NCI-H1417 treated with DMSO at 0.1 percent for 48 hours (cell line): Measurements from ENCODE around the gene ICAM5.
"Not testable (repeated sequence)": the region's sequence is repeated elsewhere in the genome, so short reads cannot be mapped to it uniquely, and the experiment has no call there.

Source experiments
- DNase-seq: peaks from one replicate; lab custom pipeline; 2025; lab: John Stamatoyannopoulos, UW

The ICAM5 gene

GRCh38 chr19:10270616-10271394, 18.9 kb upstream of the ICAM5 start, which contains the start of gene ICAM1:
Gene ICAM1 (plus strand): TSS chr19:10271120. CDS start chr19:10271160, 40 bp downstream.
- no peak for DNase-seq

GRCh38 chr19:10271543-10272086, 18.1 kb upstream of the ICAM5 start:
- no peak for DNase-seq

DNA sequence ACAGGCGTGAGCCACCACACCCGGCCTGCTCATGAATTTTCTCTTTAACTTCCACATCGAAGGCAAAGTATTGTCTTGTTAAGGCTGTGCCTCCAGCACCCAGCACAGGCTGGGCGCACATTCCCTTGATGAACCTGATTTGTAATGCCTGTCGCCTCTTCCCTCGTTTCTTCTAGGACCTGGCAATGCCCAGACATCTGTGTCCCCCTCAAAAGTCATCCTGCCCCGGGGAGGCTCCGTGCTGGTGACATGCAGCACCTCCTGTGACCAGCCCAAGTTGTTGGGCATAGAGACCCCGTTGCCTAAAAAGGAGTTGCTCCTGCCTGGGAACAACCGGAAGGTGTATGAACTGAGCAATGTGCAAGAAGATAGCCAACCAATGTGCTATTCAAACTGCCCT, 15.2 kb upstream of the ICAM5 start:
- DNase-seq, result no peak

- no peak for DNase-seq
Measured at GRCh38 chr19:10277795-10278589, 11.8 kb upstream of the ICAM5 start.

DNA sequence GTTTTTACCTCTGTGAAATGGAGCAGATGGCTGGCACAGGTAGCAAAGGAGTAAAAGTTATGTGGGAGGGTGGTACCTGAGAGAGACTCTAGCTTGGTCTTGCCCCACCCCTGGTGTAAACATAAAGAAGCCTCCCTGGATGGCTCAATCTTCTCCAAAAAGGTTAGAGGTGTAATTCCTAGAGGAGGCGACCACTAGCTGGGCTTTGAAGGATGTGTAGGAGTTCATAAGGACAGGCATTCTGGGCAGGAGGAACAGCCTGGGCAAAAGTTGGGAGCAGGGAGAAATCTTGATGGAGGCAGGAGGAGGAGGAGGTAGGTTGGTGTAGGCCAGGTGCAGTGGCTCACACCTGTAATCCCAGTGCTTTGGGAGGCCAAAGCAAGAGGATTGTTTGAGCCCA, 10.8 kb upstream of the ICAM5 start:
- no peak for DNase-seq

DNA sequence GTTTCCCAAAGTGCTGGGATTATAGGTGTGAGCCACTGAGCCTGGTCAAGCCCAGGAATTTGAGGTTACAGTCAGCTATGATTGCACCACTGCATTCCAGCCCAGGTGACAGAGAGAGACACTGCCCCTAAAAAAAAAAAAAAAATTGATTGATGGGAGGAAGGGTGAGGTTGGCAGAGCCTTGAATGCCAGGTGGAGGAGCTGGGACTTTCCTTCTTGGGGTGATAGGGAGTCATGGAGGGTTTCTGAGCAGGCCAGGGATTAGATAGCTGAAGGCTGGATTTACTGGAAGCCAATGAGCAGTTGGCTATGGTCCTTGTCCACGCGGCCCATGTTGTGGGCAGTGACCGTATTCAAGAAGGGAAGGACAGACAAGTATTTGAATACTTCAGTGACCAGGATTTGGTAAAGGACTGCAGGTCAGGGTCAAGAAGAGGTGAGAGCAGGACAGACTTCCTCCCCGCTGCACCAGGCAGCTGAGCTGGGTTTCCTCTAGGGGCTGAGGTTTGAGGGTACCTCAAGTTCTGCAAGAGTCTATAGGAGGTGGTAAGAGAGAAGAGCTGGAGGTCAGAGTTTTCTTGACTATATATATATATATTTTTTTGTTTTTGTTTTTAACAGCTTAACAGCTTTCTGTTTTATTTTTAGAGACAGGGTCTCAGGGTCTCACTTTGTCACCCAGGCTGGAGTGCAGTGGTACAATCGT, 9.9 kb upstream of the ICAM5 start:
- no peak for DNase-seq

DNA sequence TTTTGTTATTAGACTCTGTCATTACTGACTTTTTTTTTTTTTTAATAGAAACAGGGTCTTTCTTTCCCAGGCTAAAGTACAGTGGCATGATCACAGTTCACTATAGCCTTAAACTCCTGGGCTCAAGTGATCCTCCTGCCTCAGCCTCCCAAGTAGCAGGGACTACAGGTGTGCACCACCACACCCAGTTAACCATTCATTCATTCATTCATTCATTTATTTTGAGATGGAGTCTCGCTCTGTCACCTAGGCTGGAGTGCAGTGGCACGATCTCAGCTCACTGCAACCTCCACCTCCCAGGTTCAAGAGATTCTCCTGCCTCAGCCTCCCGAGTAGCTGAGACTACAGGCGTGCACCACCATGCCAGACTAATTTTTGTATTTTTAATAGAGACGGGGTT, 7.7 kb upstream of the ICAM5 start:
- DNase-seq, result not testable (repeated sequence)

DNA sequence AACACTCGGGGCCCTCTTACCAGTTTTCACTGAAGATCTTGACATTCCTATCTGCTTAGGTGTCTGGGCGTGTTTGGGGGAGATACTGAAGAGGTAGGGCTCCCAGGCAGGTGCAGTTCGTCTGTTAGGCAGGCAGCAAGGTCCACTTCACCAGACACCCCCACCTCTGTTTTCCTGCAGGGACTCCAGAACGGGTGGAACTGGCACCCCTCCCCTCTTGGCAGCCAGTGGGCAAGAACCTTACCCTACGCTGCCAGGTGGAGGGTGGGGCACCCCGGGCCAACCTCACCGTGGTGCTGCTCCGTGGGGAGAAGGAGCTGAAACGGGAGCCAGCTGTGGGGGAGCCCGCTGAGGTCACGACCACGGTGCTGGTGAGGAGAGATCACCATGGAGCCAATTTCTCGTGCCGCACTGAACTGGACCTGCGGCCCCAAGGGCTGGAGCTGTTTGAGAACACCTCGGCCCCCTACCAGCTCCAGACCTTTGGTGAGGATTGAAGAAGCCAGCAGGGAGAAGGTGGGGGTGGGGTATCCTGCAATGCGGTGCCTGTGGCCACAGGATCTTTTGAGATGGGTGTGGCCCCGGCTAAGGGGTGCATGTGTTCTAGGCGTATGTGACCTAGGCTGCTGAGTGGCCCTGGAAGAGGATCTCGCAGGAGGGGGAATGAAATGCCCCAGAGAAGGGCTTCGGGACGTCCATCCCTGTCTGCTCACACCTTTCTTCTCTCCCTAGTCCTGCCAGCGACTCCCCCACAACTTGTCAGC, 6.3 kb upstream of the ICAM5 start:
- DNase-seq, result no peak

- DNase-seq, result no peak
Measured at GRCh38 chr19:10284065-10284959, 5.4 kb upstream of the ICAM5 start.

DNA sequence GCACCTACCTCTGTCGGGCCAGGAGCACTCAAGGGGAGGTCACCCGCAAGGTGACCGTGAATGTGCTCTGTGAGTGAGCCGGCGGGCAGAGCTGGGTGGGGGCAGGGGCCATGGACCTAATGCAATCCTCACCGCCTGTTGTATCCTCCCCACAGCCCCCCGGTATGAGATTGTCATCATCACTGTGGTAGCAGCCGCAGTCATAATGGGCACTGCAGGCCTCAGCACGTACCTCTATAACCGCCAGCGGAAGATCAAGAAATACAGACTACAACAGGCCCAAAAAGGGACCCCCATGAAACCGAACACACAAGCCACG, 4.8 kb upstream of the ICAM5 start:
- DNase-seq, result no peak

DNA sequence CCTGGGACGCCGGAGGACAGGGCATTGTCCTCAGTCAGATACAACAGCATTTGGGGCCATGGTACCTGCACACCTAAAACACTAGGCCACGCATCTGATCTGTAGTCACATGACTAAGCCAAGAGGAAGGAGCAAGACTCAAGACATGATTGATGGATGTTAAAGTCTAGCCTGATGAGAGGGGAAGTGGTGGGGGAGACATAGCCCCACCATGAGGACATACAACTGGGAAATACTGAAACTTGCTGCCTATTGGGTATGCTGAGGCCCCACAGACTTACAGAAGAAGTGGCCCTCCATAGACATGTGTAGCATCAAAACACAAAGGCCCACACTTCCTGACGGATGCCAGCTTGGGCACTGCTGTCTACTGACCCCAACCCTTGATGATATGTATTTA, 4.4 kb upstream of the ICAM5 start:
- DNase-seq, result no peak

DNA sequence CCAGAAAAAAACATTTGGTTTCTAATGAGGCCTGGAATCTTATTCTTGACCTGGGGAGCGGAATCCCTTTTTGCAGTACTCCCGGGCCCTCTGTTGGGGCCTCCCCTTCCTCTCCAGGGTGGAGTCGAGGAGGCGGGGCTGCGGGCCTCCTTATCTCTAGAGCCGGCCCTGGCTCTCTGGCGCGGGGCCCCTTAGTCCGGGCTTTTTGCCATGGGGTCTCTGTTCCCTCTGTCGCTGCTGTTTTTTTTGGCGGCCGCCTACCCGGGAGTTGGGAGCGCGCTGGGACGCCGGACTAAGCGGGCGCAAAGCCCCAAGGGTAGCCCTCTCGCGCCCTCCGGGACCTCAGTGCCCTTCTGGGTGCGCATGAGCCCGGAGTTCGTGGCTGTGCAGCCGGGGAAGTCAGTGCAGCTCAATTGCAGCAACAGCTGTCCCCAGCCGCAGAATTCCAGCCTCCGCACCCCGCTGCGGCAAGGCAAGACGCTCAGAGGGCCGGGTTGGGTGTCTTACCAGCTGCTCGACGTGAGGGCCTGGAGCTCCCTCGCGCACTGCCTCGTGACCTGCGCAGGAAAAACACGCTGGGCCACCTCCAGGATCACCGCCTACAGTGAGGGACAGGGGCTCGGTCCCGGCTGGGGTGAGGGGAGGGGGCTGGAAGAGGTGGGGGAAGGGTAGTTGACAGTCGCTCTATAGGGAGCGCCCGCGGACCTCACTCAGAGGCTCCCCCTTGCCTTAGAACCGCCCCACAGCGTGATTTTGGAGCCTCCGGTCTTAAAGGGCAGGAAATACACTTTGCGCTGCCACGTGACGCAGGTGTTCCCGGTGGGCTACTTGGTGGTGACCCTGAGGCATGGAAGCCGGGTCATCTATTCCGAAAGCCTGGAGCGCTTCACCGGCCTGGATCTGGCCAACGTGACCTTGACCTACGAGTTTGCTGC, 2.7 kb upstream of the ICAM5 start, which contains the start of gene ICAM4:
TSS of gene ICAM4 (plus strand) at position 153 of the 935 bp plus-strand sequence. CDS start at position 211, 58 bp downstream.
- no peak for DNase-seq

GRCh38 chr19:10288662-10289166, 1.0 kb upstream of the ICAM5 start:
- DNase-seq, result no peak

DNA sequence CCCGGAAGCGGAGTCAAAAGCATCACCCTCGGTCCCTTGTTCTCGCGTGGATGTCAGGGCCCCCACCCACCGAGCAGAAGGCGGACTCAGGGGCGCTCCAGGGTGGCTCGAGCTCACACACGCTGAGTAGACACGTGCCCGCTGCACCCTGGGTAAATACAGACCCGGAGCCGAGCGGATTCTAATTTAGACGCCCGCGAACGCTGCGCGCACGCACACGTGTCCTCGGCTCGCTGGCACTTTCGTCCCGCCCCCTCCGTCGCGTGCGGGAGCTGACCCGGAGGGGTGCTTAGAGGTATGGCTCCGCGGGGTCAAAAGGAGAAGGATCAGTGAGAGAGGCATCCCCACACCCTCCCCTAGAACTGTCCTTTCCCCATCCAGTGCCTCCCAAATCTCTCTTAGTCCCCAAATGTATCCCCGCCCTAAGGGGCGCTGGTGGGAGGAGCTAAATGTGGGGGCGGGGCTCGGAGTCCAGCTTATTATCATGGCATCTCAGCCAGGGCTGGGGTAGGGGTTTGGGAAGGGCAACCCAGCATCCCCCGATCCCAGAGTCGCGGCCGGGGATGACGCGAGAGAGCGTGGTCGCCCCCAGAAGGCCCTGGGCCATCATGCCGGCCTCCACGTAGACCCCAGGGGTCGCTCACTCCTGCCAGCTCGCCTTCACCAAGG, 451 bp upstream of the ICAM5 start:
- peak; percentile 39 for DNase-seq

- no peak for DNase-seq
Measured at GRCh38 chr19:10290357-10290875, 664 bp downstream of the ICAM5 start.

DNA sequence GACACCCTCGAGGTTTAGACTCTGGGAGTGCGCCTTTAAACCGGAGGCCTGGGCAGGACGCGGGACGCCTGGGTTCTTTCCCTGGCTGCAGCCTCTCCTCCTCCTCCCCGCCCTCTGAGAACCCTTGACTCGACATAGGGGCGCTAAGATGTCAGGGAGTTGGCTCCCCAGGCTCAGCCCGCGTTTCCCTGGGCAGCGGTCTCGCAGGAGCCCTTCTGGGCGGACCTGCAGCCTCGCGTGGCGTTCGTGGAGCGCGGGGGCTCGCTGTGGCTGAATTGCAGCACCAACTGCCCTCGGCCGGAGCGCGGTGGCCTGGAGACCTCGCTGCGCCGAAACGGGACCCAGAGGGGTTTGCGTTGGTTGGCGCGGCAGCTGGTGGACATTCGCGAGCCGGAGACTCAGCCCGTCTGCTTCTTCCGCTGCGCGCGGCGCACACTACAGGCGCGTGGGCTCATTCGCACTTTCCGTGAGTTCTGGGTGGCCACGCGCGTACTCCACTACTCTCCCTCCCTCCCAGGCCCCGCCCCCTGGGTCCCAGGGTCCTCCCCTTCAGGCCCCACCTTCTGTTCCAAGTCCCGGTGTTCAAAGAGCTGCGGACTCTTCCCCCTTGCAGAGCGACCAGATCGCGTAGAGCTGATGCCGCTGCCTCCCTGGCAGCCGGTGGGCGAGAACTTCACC, 1.3 kb downstream of the ICAM5 start:
- no peak for DNase-seq

DNA sequence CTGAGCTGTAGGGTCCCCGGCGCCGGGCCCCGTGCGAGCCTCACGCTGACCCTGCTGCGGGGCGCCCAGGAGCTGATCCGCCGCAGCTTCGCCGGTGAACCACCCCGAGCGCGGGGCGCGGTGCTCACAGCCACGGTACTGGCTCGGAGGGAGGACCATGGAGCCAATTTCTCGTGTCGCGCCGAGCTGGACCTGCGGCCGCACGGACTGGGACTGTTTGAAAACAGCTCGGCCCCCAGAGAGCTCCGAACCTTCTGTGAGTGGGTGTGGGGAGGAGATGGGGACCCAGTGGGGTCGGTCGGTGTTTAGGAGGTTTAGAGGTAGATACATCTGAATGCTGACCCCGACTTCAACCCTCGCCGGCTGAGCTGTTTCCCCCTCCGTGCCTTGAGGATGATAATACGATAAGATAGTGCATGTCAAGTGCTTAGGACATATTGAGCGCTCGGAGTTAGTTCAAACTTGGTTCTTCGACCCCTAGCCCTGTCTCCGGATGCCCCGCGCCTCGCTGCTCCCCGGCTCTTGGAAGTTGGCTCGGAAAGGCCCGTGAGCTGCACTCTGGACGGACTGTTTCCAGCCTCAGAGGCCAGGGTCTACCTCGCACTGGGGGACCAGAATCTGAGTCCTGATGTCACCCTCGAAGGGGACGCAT, 1.9 kb downstream of the ICAM5 start:
- DNase-seq, result no peak
